Adipocyte (in vitro differentiated cells): Measurements from ENCODE around the gene PDE11A.
A peak's percentile ranks its signal among the peaks of the same experiment; 100 is the strongest.
"Not testable (repeated sequence)": the region's sequence is repeated elsewhere in the genome, so short reads cannot be mapped to it uniquely, and the experiment has no call there.

Source experiments
- DNase-seq: peaks from one replicate; pipeline ENCODE4 v3.0.0-alpha.2; 2015; ENCODE audit warnings: low read depth
- H3K27me3 ChIP-seq: replicated peaks from 2 replicates; pipeline ENCODE4 v1.7.0; 2013; ENCODE audit warnings: mild to moderate bottlenecking, low read length, moderate library complexity; ENCODE audit not compliant: control insufficient read depth, insufficient read depth
- H3K36me3 ChIP-seq: 2 replicates; pipeline ENCODE4 v1.7.0; 2013; ENCODE audit warnings: low read length, mild to moderate bottlenecking, moderate library complexity; ENCODE audit not compliant: control insufficient read depth, insufficient read depth, severe bottlenecking
- H3K4me1 ChIP-seq: 2 replicates; pipeline ENCODE4 v1.7.0; 2013; ENCODE audit warnings: mild to moderate bottlenecking, low read length, moderate library complexity; ENCODE audit not compliant: control insufficient read depth, insufficient read depth
- H3K4me3 ChIP-seq: 2 replicates; pipeline ENCODE4 v1.7.0; 2013; ENCODE audit warnings: mild to moderate bottlenecking, low read length, moderate library complexity
- H3K9ac ChIP-seq: 2 replicates; pipeline ENCODE4 v1.7.0; 2013; ENCODE audit warnings: mild to moderate bottlenecking, low read length, moderate library complexity
- H3K9me3 ChIP-seq: 2 replicates; pipeline ENCODE4 v1.7.0; 2013; ENCODE audit warnings: mild to moderate bottlenecking, low read length, moderate library complexity; ENCODE audit not compliant: control insufficient read depth

PDE11A gene

GRCh38 chr2:178106053-178106452 is 33.5 kb upstream of the PDE11A start:
- Histone ChIP-seq H3K9me3 (no peaks in the 10 kb centered on the region), H3K27me3 (no peaks in the 10 kb centered on the region), H3K36me3 (no peaks in the 10 kb centered on the region), H3K4me3 (no peak overlapping the region), H3K4me1 (no peaks in the 10 kb centered on the region), H3K9ac (no peak overlapping the region)
- no peak for DNase-seq

- no peak overlapping the region for H3K4me3 ChIP-seq
- H3K9me3 ChIP-seq: no peaks in the 10 kb centered on the region
- H3K9ac ChIP-seq: no peak overlapping the region
- H3K36me3 ChIP-seq: no peaks in the 10 kb centered on the region
- H3K27me3 ChIP-seq: no peaks in the 10 kb centered on the region
- no peaks in the 10 kb centered on the region for H3K4me1 ChIP-seq
- DNase-seq: no peak
These were observed 33.0 kb upstream of the PDE11A start for GRCh38 chr2:178105566-178105965.

- Histone ChIP-seq H3K9ac (no peak overlapping the region), H3K4me3 (no peak overlapping the region), H3K27me3 (no peaks in the 10 kb centered on the region), H3K9me3 (no peaks in the 10 kb centered on the region), H3K4me1 (no peaks in the 10 kb centered on the region), H3K36me3 (no peaks in the 10 kb centered on the region)
- no peak for DNase-seq
These were observed 28.9 kb upstream of the PDE11A start for GRCh38 chr2:178101321-178102079.

DNA sequence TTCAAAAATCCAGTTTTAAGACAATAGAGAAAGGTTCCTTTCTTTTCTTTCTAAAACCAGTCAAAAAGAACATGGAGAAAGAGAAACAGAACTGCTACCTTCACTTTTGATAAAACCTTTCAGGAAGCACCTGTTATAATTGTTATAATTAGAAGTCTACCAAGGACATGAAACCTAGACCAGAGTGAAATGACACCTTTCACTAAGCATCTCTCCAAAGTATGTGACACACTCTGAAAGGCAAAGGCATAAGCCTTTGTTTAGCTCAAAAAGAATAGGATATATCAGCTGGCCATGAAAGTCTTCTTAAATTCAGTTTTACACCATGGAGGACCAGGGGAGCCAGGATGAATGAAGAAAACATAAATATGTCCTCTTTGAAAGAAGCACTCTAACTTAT is 20.9 kb upstream of the PDE11A start:
- Histone ChIP-seq H3K9ac (no peak overlapping the region), H3K4me1 (no peaks in the 10 kb centered on the region), H3K4me3 (no peak overlapping the region), H3K27me3 (no peaks in the 10 kb centered on the region), H3K36me3 (no peaks in the 10 kb centered on the region), H3K9me3 (no peaks in the 10 kb centered on the region)
- no peak for DNase-seq

DNA sequence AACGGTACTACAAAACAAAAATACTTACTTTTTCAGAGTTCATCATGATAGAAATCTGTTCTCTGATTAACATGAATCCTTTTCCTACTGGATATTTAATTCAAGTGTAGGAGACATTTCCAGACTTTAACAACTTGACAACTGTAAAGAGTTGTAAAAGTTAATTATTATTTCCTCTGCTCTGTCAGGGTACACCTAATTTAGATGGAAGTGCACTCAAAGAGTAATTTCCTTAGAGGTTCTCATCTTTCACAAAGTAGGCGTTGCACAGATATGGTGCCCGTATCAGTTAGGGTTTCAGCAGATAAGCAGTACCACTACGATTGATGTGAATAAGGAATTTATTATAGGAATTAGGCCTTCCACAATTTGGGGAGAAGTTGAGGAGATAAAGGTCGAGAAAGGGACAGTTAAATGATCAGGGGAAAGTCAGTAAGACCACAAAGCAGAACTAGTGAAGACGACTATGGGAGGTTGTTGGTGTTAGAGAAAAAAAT is 16.2 kb upstream of the PDE11A start:
- Histone ChIP-seq H3K27me3 (no peaks in the 10 kb centered on the region), H3K4me1 (no peaks in the 10 kb centered on the region), H3K9ac (no peak overlapping the region), H3K9me3 (no peaks in the 10 kb centered on the region), H3K4me3 (no peak overlapping the region), H3K36me3 (no peaks in the 10 kb centered on the region)
- no peak for DNase-seq

GRCh38 chr2:178084273-178084672 is 11.7 kb upstream of the PDE11A start:
- peak; percentile 58 for DNase-seq
- H3K9me3 ChIP-seq: peaks cover 5% of the 10 kb centered on the region

GRCh38 chr2:178082408-178083045 is 9.9 kb upstream of the PDE11A start:
- Histone ChIP-seq H3K36me3 (no peaks in the 10 kb centered on the region), H3K9ac (no peak overlapping the region), H3K27me3 (no peaks in the 10 kb centered on the region), H3K9me3 (peaks cover 8% of the 10 kb centered on the region), H3K4me1 (no peaks in the 10 kb centered on the region), H3K4me3 (no peak overlapping the region)
- no peak for DNase-seq

More at GRCh38 chr2:178084273-178084672, 11.7 kb upstream of the PDE11A start:
- Histone ChIP-seq H3K4me3 (no peak overlapping the region), H3K9ac (no peak overlapping the region), H3K4me1 (no peaks in the 10 kb centered on the region), H3K27me3 (no peaks in the 10 kb centered on the region), H3K36me3 (no peaks in the 10 kb centered on the region)

DNA sequence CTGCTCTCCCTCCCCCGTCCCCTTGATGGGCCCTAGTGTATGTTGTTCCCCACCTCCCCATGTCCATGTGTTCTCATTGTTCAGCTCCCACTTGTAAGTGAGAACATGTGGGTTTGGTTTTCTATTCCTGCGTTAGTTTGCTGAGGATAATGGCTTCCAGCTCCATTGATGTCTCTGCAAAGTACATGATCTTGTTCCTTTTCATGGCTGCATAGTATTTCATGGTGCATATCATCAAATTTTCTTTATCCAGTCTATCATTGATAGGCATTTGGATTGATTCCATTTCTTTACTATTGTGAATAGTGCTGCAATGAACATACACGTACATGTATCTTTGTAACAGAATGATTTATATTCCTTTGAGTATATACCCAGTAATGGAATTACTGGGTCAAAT is 6.7 kb upstream of the PDE11A start:
- not testable (repeated sequence) for H3K9ac ChIP-seq, H3K4me1 ChIP-seq, H3K9me3 ChIP-seq, H3K4me3 ChIP-seq, H3K36me3 ChIP-seq, H3K27me3 ChIP-seq, DNase-seq

GRCh38 chr2:178076130-178076529 is 3.6 kb upstream of the PDE11A start:
- H3K36me3 ChIP-seq: no peaks in the 10 kb centered on the region
- peaks cover 8% of the 10 kb centered on the region for H3K4me1 ChIP-seq
- H3K9me3 ChIP-seq: peaks cover 8% of the 10 kb centered on the region
- DNase-seq: no peak
- no peaks in the 10 kb centered on the region for H3K27me3 ChIP-seq
- H3K9ac ChIP-seq: no peak overlapping the region
- H3K4me3 ChIP-seq: no peak overlapping the region

DNA sequence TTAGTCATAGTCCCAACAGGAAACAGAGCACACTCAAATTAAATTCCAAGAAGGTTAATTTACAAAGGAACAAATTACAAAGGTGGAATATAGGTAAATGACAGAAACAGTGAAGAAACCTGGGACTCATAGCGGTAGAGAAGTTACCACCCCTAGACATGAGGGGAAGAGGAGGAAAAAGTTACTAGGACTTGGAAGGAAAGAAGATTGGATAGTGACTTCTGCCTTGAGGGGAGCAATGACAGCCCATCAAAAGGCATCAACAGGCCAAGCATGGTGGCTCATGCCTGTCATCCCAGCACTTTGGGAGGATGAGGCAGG is 2.4 kb upstream of the PDE11A start:
- Histone ChIP-seq H3K4me1 (peaks cover 8% of the 10 kb centered on the region), H3K9ac (no peak overlapping the region), H3K36me3 (no peaks in the 10 kb centered on the region), H3K9me3 (peaks cover 8% of the 10 kb centered on the region), H3K4me3 (no peak overlapping the region), H3K27me3 (no peaks in the 10 kb centered on the region)
- no peak for DNase-seq

GRCh38 chr2:178074123-178075005 is 1.8 kb upstream of the PDE11A start:
- peaks cover 8% of the 10 kb centered on the region for H3K4me1 ChIP-seq
- H3K9ac ChIP-seq: no peak overlapping the region
- no peak overlapping the region for H3K4me3 ChIP-seq
- peak; percentile 16 for DNase-seq
- peaks cover 4% of the 10 kb centered on the region for H3K9me3 ChIP-seq
- no peaks in the 10 kb centered on the region for H3K36me3 ChIP-seq
- H3K27me3 ChIP-seq: no peaks in the 10 kb centered on the region
